HG03439 (cell line): ENCODE results near the gene CSF2RB.

Experiments
- ATAC-seq: cut with Tn5 transposase; IDR thresholded peaks from one replicate; pipeline ENCODE4 v1.9.1; 2021; ENCODE audit warnings: mild to moderate bottlenecking, moderate library complexity; ENCODE audit not compliant: unreplicated experiment

CSF2RB gene

GRCh38 chr22:36934418-36935312, 21.2 kb downstream of the CSF2RB start:
- no peak for ATAC-seq

- no peak for ATAC-seq
Observed at GRCh38 chr22:36935313-36935610, 21.8 kb downstream of the CSF2RB start.

- no peak for ATAC-seq
Observed at GRCh38 chr22:36935694-36936093, 22.3 kb downstream of the CSF2RB start.

GRCh38 chr22:36936362-36937116, 23.1 kb downstream of the CSF2RB start:
- no peak for ATAC-seq

- ATAC-seq, result no peak
Observed at GRCh38 chr22:36937319-36938027, 24.0 kb downstream of the CSF2RB start.

- no peak for ATAC-seq
Observed at GRCh38 chr22:36938028-36938425, 24.6 kb downstream of the CSF2RB start.

GRCh38 chr22:36938886-36939285, 25.5 kb downstream of the CSF2RB start:
- no peak for ATAC-seq

- no peak for ATAC-seq
Observed at GRCh38 chr22:36940676-36941075, 27.2 kb downstream of the CSF2RB start.

- no peak for ATAC-seq
Observed at GRCh38 chr22:36942556-36942955, 29.1 kb downstream of the CSF2RB start.

- no peak for ATAC-seq
Observed at GRCh38 chr22:36946421-36947158, 33.2 kb downstream of the CSF2RB start.

GRCh38 chr22:36948273-36949225, 35.1 kb downstream of the CSF2RB start:
- ATAC-seq, result no peak

GRCh38 chr22:36950797-36951590, 37.6 kb downstream of the CSF2RB start:
- no peak for ATAC-seq

- ATAC-seq, result no peak
Observed at GRCh38 chr22:36951746-36952145, 38.3 kb downstream of the CSF2RB start.

GRCh38 chr22:36953239-36954080, 40.0 kb downstream of the CSF2RB start:
- ATAC-seq, result no peak

- no peak for ATAC-seq
Observed at GRCh38 chr22:36954251-36955014, 41.0 kb downstream of the CSF2RB start.

- no peak for ATAC-seq
Observed at GRCh38 chr22:36955691-36956090, 42.3 kb downstream of the CSF2RB start.

- ATAC-seq, result no peak
Observed at GRCh38 chr22:36958366-36958765, 44.9 kb downstream of the CSF2RB start.
